HG03095 (cell line): ENCODE data around the gene FRMPD1.

Experiments
- ATAC-seq: cut with Tn5 transposase; IDR thresholded peaks from one replicate; pipeline ENCODE4 v1.9.1; 2021; ENCODE audit warnings: moderate library complexity; ENCODE audit not compliant: unreplicated experiment

FRMPD1 gene

DNA sequence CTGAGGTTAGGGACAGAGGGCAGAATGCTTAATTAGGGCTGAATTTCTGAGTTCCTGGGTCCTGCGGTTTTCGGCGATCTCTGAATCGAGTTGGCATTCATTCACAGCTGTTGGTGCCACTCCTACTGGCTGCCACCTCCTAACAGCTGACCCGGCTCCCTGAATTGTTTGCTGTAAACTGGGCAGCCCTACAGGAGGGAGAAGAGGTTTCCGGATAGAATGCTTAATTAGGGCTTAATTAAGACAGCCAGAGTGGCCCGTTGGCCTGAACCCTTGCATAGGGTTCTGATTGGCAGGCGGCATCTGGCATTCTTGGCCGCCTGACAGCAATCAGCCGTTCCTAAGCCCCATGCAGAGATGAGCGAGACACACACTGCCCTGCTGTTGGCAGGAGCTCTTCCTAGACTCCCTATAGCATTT is 25.7 kb downstream of the FRMPD1 start:
- ATAC-seq, result no peak

DNA sequence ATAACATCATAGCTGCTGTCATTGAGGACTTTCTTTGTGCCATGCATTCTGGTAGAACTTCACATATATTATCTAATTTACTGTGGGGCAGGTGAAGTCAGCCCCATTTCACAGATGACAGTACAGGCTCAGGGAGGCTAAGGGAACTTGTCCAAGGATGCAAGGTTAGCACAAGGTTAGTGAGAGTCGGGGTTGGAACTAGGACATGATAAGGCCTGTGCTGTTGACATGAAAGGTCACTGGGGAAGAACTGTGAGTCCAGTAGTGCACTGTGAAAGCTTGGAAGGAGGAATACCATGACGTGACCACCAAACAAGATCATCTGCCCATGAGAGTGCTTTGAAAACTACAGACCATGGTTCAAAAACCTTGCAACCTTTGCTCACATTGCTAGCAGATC is 26.7 kb downstream of the FRMPD1 start:
- ATAC-seq, result no peak

DNA sequence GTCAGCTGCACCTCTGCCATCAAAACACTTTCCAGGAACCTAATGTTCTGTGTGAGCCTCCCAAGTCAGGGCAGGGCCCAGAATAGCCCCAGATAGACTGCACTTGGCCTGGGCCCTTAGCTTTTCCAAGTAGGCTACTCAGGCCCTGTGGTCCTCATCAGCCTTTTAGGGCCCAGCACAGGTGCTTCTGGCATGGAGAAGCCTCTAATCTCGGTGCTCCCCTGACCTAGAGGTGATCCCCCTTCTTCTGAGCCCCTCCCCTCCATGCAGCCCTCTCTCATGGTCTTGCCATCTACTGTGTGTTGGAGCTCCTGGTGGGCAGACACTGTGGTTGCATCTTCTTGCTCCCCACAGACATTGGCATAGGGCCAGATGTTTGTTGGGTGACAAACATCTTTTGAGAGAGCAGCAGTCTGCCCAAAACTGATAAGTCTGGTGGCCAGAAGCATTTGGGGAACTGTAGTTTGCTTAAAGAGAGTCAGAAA is 28.1 kb downstream of the FRMPD1 start:
- ATAC-seq, result no peak

DNA sequence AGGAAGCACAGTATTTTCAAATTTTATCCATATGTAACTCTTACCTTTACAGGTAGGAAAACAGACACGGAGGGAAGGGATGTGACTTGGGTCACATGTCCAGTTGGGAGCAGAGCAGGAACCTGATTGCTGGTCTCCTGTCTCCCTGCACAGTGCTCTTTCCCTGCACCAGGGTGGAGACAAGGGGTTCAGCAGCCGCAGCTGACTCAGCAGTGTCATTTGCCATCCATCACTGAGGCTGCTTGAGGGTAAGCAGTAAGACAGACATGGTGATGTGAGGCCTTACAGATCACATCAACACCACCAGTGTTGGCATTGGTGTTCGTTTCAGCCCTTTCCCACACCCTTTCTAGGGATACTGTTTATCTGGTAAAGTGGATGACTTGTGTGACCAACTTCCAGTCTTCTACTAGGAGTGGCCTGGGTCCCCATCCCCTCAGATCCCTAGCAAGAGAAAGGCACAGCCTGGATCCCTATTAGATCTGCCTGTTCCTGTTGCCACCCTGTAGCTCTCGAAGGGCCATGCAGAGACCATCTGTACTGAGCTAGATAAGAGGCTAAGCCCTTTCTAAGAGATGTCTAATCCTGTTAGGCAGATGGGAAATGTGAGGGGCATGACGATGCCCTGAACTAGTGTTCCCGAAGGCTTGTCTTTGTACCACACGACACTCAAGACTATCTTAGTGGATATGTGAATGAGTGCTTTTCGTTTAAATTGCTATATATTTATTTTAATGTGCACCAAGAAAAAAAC is 29.1 kb downstream of the FRMPD1 start:
- no peak for ATAC-seq

DNA sequence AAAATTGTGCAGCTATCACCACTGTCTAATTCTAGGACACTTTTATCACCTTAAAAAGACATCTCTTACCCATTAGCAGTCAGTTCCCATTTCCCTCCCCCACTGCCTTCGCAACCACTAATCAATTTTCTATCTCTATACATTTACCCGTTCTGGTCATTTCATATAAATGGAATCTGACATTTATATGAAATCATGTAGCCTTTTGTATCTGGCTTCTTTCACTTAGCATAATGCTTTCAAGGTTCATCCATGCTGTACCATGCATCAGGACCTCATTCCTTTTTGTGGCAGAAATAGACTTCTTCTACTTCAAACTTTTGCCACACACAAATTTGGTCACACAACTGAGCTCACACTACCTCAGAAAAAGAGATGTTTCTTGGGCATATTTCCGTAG is 32.2 kb downstream of the FRMPD1 start:
- no peak for ATAC-seq

DNA sequence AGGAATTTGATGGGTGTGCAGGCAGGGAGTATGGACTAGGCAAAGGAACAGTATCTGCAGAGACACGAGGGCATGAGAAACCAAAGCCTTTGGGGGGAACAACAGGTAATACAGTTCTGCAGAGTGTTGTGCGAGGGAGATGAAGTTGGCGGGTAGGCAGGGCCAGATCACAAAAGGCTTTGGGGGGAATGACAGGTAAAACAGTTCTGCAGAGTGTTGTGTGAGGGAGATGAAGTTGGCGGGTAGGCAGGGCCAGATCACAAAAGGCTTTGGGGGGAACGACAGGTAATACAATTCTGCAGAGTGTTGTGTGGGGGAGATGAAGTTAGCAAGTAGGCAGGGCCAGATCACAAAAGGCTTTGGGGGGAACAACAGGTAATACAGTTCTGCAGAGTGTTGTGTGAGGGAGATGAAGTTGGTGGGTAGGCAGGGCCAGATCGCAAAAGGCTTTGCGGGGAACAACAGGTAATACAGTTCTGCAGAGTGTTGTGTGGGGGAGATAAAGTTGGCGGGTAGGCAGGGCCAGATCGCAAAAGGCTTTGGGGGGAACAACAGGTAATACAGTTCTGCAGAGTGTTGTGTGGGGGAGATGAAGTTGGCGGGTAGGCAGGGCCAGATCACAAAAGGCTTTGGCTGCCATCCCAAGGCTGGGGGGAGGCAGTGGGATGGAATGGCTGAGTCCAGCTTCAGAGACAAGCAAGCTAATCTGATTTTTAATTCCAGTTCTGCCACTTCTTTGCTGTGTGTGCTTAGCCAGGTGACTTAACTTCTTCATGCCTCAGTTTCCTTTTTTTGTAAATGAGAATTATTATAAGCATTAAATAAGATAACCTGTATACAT is 33.0 kb downstream of the FRMPD1 start:
- no peak for ATAC-seq

DNA sequence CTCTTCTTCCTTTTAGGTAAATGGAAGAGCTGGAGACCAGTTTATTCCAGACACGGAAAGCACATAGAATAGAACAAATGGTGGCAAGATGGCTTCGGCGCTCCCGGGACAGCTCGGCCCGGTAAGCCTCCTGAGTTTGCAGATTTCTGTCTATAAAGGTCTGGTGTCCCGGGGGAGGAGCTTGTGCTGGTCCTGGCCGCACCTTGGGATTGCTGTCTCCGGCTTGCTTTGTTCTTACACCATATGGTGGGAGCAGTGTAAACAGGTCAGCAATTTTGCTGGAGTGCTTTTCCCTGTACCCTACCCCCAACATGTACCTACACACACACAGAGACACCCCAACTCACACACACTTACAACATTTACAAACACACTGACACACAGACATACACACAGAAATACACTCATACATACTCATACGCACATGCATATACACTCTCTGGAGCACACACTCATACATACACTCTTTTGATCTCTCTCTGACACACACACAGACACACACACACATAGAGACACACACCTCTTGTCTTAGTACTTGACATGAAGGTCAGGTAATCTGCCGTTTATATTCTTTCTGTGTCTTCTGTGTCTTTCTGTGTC is 42.0 kb downstream of the FRMPD1 start:
- no peak for ATAC-seq

DNA sequence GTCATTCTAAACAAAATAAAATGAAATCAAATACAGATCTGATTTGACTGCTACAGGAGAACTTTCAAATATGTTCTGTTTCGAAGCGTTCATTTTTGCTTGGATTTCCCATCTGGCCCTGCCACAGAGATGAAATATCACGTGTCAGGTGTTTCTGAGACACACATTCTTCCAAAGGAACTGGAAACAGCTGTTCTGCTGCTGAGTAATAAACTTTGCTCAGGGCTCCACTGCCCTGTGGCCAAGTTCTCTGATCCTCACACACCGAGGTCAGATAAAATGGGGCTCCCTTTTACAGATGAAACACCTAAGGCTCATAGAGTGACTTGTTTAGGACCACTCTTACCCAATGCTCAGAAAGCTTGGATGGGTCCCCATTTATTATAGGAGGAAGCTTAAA is 42.5 kb downstream of the FRMPD1 start:
- ATAC-seq, result no peak

DNA sequence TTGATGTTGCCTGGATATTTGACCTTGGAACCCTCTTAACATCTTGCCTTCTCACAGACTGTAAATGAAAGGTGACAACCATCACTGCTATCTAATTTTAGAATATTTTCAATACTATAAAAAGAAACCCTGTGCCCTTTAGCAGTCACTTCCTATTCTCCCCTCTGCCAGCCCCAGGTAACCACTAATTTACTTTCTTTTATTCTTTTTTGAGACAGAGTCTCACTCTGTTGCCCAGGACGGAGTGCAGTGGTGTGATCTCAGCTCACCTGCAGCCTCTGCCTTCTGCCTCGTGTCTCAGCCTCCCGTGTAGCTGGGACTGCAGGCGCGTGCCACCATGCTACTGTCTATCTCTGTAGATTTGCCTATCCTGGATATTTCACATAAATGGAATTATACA is 43.6 kb downstream of the FRMPD1 start:
- no peak for ATAC-seq

DNA sequence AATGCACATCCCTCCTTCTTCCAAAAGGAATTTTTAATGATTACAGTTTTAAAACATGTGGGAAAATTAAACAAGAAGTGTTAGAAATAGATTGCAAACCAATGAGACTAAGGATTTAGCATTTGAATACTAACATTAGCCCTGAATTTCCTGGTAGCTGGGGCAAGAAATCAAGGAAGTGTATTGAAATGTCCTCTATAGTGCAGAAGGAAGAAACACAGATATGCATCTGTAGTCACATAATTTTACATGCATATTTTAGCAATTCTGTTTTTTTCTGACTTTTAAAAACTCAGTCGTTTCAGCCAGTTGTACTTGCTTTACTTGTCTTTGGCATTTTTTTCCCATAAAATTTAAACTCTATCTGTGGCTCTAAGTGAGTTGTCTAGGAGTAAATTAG is 45.8 kb downstream of the FRMPD1 start:
- no peak for ATAC-seq

DNA sequence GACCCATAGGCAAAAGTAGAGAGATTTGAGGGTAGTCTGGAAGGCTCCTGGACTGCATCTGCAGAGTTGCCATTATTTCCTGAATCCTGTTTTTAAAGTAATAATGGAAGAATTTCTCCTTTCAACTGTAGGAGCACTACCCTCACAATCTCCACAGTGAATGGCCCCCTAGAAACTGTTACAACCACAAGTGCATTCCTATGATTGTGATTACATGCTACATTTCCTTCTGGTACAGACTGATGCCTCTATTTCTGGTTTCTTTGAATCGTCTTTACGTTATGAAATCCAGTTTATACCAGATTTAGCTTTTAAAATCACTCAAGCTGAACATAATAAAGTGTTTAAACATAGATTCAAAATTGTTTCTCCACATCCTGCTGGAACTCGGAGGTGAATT is 49.4 kb downstream of the FRMPD1 start:
- ATAC-seq, result no peak

DNA sequence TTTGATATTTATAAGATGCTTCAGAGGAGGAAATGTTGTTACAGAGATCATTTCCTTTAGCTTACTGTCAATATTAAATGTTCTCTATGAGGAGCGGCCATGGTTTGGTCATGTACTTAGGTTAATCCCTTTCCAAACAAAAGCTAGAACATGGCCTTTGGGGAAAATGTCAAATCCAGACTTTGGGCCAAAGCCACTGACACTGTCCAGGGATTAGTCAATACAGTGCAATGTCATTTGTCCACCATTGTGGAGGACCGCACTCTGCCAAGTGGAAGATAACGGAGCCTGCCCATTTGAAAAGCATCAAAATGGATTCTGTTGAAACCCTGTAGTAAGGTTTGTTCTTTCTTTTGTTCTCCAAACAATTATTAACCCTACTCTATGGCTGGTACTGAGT is 50.1 kb downstream of the FRMPD1 start:
- ATAC-seq, result no peak

DNA sequence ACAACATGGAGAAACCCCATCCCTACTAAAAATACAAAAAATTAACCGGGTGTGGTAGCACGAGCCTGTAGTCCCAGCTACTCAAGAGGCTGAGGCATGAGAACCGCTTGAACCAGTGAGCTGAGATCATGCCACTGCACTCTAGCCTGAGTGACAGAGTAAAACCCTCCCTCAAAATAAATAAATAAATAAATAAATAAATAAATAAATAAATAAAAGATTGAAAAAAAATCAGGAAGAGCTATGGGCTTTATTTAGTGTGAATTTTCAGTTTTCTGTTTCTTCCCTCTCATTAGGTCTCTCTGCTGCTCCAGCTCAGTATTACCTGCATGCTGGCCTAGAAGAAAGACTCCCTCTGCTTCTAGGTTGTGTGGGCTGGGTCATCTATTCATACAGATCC is 55.0 kb downstream of the FRMPD1 start:
- no peak for ATAC-seq

DNA sequence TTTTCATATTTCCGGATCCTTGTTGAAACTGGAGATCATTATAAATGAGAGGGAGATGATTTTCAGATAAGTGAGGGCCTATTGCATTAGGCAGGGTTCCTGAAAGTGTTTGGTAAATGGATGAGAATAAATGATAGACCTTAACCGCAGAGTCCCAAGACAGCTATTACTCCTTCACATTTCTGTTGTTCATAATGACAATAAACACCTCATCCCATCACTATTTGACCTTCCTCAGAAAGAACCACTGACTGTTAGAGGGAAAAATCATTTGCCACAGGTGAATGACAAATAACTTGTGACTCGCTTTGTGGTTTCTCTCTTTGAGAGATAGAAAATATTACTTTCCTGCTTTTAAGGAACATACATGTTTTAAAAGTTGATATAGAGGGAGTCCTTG is 55.5 kb downstream of the FRMPD1 start:
- ATAC-seq, result no peak

DNA sequence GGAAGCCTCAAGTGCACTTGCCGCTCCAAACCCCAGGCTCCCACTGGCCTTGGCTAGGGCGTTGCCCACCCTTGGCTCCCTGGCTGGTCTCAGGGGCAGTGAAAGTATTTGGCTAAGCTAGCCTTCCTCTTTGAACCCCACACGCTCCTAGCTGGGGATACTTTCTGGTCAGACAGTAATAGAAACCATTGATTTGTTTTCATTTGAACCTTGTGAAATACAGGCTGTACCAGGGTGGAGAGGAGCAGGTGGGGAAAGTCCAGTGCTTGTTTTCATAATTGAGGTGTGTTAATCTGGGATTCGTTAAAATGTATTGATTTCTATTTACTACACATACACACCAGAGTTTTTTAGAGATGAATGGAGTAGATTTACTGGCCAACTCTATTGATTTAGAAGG is 57.0 kb downstream of the FRMPD1 start:
- no peak for ATAC-seq

DNA sequence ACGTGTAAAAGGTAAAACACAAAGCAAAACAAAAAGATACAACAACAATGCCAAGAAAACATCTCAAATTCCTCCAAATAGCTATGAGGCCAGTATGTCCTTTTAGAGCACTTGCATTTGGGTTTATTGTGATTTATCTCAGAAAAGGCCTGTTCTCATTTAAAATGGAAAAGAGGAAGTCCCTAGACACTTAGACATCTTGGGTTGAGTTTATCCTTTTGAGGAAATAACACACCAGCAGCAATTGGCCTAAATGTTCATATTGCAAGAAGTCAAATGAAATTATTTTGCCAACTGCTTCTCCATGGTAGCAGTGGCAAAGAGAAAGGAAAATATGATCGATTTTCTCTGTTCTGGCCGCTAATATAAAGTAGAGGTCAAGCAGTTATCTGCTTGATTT is 59.3 kb downstream of the FRMPD1 start:
- ATAC-seq, result no peak

DNA sequence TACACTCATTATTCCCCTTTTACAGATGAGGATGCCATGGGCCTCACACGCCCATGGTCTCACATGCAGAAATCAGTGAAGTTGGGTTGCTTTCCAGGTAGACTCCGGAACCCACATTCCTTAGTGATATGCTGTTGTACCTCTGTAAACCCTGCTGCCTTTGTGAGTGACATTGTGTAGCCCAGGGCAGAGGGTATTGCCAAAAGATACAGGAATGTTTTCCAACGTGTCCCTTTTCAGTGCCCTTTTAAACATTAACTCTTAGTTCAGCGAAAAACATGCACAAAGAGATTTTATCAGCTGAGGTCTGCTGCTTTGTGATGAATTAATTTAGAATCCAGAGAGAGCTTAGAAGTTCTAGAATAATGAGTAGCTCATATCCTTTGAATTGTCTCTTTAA is 64.5 kb downstream of the FRMPD1 start:
- ATAC-seq, result no peak

DNA sequence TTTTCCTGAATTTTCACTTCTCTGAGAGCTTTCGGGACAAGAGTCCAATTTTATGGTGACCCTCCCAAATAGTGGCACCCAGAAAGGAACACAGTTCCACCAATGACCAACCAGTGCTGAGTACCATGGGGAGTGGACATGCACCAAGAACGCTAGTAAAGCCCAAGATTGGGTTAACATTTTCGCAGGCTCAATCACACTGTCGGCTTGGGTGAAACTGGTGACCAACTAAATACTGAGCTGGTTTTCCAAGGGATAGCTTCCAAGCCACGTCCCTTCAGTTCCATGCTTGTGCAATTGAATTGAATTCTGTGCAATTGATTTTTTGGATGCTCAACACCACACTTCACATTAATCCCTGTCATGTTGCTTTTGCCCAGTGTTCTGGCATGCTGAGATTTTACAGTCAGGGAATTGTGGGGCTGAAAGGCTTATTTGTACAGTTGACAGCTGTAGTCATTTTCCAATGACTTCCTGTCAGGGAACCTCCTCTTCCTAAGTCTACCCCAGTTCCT is 65.3 kb downstream of the FRMPD1 start:
- no peak for ATAC-seq

DNA sequence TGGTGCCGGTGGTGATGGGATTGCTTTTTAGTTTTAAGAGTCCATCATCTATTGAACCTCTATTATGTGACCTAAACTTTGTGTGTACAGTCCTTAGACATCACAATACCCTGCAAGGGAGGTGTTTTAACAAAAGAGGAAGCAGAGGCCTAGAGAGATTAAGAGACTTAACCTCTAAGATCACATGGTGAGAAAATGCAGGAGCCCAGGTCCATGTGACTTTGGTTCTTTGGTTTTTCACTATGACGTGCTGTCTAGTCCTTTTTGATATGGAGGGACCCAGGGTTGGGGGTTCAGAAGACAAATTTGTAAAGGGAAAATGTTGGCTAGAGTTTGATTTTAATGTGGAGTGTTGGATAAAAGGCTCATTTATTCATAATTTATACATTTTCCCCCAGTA is 68.8 kb downstream of the FRMPD1 start:
- ATAC-seq, result no peak

DNA sequence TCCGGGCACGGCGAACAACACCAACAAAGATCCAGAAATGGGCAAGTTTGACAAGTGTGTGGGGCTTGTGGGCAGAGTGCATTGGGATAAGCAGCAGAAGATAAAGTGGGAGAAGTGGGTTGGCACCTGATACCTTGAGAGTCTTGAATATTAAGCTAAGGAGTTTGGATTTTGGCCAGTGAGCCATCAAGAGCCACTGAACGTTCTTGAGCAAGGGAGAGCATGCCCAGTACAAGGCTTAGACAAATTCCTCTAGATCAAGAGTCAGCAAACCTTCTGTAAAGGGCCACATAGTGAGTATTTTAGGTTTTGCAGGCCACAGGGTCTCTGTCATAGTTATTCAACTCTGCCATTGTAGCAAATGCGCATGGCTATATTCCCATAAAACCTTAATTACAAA is 76.3 kb downstream of the FRMPD1 start:
- ATAC-seq, result no peak

DNA sequence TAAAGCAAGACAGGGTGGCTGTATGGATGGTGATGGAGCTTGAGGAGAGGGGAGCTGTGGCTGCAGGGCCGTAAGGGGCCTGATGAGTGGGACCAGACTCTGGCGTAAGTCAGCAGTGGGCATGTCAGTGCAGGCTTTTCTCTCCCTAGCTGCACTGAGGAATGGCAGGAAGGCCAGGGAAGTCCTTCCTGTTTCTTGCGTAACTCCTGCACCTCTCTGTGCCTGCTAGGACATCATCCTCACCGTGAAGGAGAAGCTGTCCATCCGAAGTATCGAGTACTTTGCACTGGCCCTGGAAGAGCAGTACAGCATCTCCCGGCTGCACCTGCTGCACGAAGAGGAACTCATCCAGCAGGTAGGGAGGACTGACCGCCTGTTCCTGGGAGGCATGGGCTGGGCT is 78.7 kb downstream of the FRMPD1 start:
- ATAC-seq, result no peak

DNA sequence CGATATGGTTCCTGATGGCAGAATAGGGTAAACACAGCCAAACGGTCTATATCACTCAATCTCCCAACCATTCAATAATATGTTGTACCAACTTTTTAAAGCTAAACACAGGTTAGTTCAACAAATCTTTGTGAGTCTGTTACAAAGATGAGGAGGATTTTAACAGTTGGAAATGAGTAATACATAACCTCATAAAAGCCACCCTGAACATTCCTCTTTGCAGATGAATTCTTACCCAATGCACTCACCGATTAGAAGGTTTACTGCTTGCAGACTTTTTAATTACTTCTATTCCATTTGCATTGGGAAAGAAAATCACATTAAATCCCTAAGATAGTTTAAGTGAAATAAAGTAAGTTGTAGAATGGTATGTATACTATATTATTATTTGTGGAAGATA is 79.5 kb downstream of the FRMPD1 start:
- no peak for ATAC-seq
